NCI-H2227 (cell line): ENCODE results near the gene ADPRH.

ENCODE experiments used
- DNase-seq: peaks from one replicate; lab custom pipeline; 2025; ENCODE audit not compliant: unreplicated experiment; lab: John Stamatoyannopoulos, UW

ADPRH gene

GRCh38 chr3:119628390-119628789 is 49.1 kb downstream of the ADPRH start:
- no peak for DNase-seq

- no peak for DNase-seq
Observed at GRCh38 chr3:119628816-119629445, 49.6 kb downstream of the ADPRH start.

GRCh38 chr3:119630128-119630879 is 51.0 kb downstream of the ADPRH start:
- no peak for DNase-seq

GRCh38 chr3:119630880-119631329 is 51.6 kb downstream of the ADPRH start:
- DNase-seq = no peak

GRCh38 chr3:119631516-119631915 is 52.2 kb downstream of the ADPRH start:
- DNase-seq = no peak

GRCh38 chr3:119632216-119632615 is 52.9 kb downstream of the ADPRH start:
- DNase-seq = no peak

- DNase-seq = no peak
Observed at GRCh38 chr3:119632829-119633228, 53.5 kb downstream of the ADPRH start.

GRCh38 chr3:119635719-119636118 is 56.4 kb downstream of the ADPRH start:
- DNase-seq = no peak

GRCh38 chr3:119636249-119636648 is 57.0 kb downstream of the ADPRH start:
- DNase-seq = no peak

- no peak for DNase-seq
Observed at GRCh38 chr3:119636891-119637611, 57.8 kb downstream of the ADPRH start.

- DNase-seq = no peak
Observed at GRCh38 chr3:119637679-119638477, 58.6 kb downstream of the ADPRH start.
